GM13976 (cell line): ENCODE data around the gene TMEM41B.

Experiments used
- DNase-seq: peaks from one replicate; pipeline ENCODE4 v3.0.0; 2012; ENCODE audit warnings: low spot score
- in situ Hi-C: fragments of 300-500 bp; cut with MboI; formaldehyde crosslinking; loops from one replicate; pipeline ENCODE4 v1.12.0; 2022; ENCODE audit warnings: low sequenced_read_pairs, mixed read lengths, inconsistent platforms; ENCODE audit not compliant: unreplicated experiment
- TF ChIP-seq, protein P1 (sequence below): IDR thresholded peaks from 2 replicates; pipeline ENCODE4 v1.5.1; 2012; ENCODE audit warnings: borderline replicate concordance, mild to moderate bottlenecking; ENCODE audit not compliant: insufficient read depth; ENCODE audit errors: extremely low read depth, missing control alignments, control extremely low read depth

Gene TMEM41B

DNA sequence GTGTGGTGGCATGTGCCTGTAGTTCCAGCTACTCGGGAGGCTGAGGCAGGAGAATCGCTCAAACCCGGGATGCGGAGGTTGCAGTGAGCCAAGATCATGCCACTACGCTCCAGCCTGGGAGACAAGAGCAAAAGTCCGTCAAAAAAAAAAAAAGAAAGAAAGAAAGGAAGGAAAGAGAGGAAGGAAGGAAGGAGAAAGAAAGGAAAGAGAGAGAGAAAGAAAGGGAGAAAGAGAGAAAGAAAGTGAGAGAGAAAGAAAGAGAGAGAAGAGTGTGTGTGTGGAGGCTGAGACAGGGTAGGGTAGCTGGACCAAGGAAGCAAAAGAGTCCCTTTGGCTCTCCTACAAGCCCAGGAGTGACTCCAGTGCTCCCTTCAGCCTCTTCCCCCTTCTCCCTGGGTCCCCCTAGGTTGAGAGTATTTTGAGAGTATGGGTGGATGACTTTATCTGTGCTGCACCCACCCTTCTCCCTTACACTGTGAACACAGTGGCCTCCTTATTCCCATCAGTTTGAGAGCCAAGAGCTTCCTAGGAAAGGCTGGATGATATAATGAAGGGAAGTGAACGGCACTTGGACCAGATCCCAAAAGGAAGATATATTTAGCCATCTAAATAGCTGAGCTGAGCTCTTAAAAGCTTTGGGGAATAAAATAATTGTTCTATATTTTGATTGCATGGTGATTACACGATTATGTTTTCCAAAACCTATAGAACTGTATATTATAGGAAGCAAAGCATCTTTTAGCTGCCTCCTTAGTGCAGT lies 39.7 kb downstream of the TMEM41B start:
- DNase-seq, result no peak
- TF ChIP-seq, protein P1, sequence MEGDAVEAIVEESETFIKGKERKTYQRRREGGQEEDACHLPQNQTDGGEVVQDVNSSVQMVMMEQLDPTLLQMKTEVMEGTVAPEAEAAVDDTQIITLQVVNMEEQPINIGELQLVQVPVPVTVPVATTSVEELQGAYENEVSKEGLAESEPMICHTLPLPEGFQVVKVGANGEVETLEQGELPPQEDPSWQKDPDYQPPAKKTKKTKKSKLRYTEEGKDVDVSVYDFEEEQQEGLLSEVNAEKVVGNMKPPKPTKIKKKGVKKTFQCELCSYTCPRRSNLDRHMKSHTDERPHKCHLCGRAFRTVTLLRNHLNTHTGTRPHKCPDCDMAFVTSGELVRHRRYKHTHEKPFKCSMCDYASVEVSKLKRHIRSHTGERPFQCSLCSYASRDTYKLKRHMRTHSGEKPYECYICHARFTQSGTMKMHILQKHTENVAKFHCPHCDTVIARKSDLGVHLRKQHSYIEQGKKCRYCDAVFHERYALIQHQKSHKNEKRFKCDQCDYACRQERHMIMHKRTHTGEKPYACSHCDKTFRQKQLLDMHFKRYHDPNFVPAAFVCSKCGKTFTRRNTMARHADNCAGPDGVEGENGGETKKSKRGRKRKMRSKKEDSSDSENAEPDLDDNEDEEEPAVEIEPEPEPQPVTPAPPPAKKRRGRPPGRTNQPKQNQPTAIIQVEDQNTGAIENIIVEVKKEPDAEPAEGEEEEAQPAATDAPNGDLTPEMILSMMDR, result no peak
- in situ Hi-C loops, result no loop called here

DNA sequence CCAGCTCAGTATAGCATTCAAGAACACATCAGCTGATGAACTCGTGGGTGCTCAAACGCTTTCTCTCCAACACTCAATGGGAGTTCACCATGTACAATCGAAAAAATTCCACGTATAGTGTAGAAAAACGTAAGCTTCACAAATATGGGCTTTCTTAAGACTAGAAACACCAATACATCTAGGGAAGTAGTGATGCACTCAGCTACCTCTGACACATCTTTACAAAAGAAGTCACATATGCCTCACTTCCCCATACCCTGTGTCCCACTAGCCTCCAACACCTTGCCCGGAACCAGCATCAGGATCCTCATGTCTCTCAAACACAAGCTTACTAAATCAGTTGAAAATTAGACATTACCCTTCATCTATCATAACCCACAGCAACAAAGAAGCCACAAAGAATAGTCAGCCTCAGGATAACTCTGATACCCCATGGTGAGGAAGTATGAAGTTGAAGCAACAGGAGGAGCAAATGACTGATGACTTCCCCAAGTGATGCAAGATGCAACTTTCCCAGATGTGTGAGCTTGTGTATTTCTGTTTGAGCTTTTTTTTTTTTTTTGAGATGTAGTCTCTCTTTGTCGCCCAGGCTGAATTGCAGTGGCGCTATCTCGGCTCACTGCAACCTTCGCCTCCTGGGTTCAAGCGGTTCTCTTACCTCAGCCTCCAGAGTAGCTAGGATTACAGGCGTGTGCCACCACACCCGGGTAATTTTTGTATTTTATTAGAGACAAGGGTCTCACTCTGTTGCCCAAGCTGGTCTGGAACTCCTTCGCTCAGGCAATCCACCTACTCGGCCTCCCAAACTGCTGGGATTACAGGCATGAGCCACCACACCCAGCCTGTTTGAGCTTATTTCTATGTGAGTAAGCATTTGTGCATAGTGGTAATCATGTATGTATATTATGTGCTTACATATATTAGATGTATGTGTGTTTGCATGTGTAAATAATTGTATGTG lies 40.7 kb downstream of the TMEM41B start:
- DNase-seq, result no peak
- TF ChIP-seq, protein P1, result no peak
- in situ Hi-C loops, result no loop called here

DNA sequence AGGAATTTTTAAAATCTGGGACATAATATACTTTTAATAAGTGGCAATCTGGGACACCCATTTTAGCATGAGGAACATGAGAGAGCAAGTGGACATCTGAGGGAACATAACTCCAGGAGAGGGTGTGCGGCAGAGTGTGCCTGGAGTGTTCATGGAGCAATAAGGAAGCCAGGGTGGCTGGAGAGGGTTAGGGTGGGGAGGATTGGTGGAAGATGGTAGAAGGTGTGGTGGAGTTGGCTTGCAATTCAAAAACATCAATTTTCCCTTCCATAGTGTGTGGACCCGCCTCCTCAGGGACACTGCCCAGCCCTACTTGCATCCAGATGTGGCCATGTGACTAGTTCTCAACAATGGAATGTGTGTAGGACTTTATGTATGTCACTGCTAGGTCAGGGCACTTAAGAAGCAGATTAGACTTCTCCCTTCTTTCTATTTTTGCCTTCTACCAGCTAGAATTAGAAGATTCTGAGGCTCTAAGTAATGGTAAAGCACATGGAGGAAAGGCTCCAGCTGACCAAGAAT lies 44.8 kb downstream of the TMEM41B start:
- no peak for DNase-seq
- TF ChIP-seq, protein P1, result no peak
- in situ Hi-C loops, result no loop called here

DNA sequence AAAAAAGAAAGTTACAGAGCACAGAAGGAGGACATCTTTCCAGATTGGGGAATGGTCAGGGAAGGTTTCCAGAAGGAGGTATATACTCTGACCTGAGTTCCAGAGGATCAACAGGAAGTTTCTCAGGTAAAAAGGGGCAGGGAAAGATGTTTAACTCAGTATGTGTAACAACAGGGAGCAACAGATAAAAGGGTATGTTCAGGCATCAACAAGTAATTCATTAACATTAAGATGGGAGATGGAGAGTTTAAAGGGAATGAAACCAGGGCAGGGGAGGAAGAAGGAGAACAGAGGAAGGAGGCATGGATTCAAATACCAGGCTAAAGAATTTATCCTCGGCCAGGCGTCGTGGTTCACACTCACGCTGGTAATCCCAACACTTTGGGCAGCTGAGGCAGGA lies 46.7 kb downstream of the TMEM41B start:
- in situ Hi-C loops, result no loop called here
- TF ChIP-seq, protein P1, result no peak
- DNase-seq, result no peak

DNA sequence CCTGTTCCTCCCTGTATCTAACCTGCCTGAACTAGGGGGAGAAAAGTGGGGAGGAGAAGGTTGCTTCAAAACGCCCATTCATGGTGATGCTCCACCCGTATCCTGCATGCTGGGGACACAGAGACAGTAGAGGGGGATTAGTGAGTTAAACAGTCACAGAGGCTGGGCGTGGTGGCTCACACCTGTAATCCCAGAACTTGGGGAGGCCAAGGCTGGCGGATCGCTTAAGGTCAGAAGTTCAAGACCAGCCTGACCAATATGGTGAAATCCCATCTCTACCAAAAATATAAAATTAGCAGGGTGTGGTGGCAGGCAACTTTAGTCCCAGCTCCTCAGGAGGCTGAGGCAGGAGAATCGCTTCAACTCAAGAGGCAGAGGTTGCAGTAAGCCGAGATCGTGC lies 47.5 kb downstream of the TMEM41B start:
- in situ Hi-C loops, result no loop called here
- TF ChIP-seq, protein P1, result no peak
- no peak for DNase-seq

DNA sequence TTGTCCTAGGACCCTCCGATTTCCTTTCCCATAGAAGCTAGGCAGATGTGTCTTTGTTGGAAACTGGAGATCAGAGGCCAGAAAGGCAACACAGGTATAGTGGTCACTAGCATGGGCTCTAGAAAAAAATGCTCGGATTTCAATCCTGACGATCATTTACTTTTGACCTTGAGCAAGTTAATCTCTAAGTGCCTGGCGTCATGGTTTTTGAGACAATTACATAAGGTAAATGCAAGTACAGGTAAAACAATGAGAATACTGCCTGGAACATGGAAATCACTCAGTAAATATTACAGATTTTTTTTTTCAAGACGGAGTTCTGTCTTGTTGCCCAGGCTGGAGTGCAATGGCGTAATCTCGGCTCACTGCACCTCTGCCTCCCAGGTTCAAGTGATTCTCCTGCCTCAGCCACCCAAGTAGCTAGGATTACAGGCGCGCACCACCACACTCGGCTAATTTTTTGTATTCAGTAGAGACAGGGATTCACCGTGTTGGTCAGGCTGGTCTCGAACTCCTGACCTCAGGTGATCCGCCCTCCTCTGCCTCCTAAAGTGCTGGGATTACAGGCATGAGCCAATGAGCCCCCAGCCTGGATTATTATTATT lies 48.2 kb downstream of the TMEM41B start:
- TF ChIP-seq, protein P1, result no peak
- in situ Hi-C loops, result no loop called here
- DNase-seq, result no peak
